Mucosa of rectum (tissue), 2 donors: ENCODE results near the gene R3HDM2.
"Not testable (repeated sequence)": the region's sequence is repeated elsewhere in the genome, so short reads cannot be mapped to it uniquely, and the experiment has no call there.

ENCODE experiments used
- H3K27ac ChIP-seq, 2 donors: one replicate each; pipeline ENCODE4 v1.7.0; 2013; ENCODE audit warnings: inconsistent platforms in 2 of 2, low read depth in 2 of 2, low read length in 2 of 2
- H3K27me3 ChIP-seq, 2 donors: one replicate each; pipeline ENCODE4 v1.7.0; 2013; ENCODE audit warnings: low read length in 2 of 2; ENCODE audit not compliant: control insufficient read depth in 2 of 2, insufficient read depth in 2 of 2
- H3K36me3 ChIP-seq, 2 donors: one replicate each; pipeline ENCODE4 v1.7.0; 2013; ENCODE audit warnings: low read length in 2 of 2; ENCODE audit not compliant: control insufficient read depth in 2 of 2, insufficient read depth in 2 of 2
- H3K4me1 ChIP-seq, 2 donors: one replicate each; pipeline ENCODE4 v1.7.0; 2013; ENCODE audit warnings: low read length in 2 of 2, mild to moderate bottlenecking in 1 of 2; ENCODE audit not compliant: control insufficient read depth in 2 of 2, insufficient read depth in 2 of 2
- H3K4me3 ChIP-seq, 2 donors: one replicate each; pipeline ENCODE4 v1.7.0; 2013; ENCODE audit warnings: low read length in 2 of 2
- H3K9ac ChIP-seq, 2 donors: one replicate each; pipeline ENCODE4 v1.7.0; 2013; ENCODE audit warnings: low read length in 2 of 2, low read depth in 1 of 2, mild to moderate bottlenecking in 1 of 2
- H3K9me3 ChIP-seq, 2 donors: one replicate each; pipeline ENCODE4 v1.7.0; 2013; ENCODE audit warnings: low read length in 2 of 2; ENCODE audit not compliant: control insufficient read depth in 2 of 2
- donor health status: healthy.
- donor health status: Normal muscosa, but diverticular disease.

Gene R3HDM2

DNA sequence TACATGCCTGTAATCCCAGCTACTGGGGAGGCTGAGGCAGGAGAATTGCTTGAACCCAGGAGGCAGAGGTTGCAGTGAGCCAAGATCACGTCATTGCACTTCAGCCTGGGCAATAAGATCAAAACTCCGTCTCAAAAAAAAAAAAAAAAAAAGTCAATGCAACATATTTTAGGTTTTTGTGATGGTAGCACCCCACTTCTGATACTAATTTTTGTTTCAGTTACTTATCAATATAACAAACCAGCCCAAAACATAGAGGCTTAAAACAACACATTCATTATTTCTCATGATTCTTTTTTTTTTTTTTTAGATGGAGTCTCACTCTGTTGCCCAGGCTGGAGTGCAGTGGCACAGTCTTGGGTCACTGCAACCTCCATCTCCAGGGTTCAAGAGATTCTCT is 10.6 kb upstream of the R3HDM2 start:
- not testable (repeated sequence) for H3K9ac ChIP-seq, H3K4me3 ChIP-seq, H3K36me3 ChIP-seq, H3K27ac ChIP-seq, H3K27me3 ChIP-seq, H3K9me3 ChIP-seq, H3K4me1 ChIP-seq

DNA sequence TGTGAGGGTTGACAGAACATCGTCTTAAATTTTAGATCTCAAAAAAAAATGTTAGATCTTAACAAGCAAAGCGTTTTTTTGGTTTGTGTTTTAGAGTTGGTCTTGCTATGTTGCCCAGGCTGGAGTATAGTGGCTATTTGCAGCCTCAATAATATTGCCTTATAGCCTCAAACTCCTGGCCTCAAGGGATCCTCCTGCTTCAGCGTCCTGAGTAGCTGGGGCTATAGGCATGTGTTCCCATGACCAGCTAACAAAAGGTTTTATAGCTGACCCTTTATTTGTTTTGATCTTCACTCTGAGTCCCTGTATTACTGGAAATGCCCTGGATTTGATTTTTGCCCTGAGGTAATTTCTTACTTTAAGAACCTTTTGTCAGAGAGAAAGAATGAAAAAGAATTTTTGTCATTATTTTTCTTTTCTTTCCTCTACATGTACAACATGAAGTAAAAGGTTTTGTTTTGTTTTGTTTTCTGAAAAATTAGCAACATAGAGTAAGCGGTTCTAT is 9.0 kb upstream of the R3HDM2 start:
- Histone ChIP-seq H3K4me1 (no peaks in the 10 kb centered on the region), H3K27ac (no peak overlapping the region), H3K9me3 (no peaks in the 10 kb centered on the region), H3K9ac (no peak overlapping the region), H3K36me3 (no peaks in the 10 kb centered on the region), H3K27me3 (no peaks in the 10 kb centered on the region), H3K4me3 (no peak overlapping the region)

DNA sequence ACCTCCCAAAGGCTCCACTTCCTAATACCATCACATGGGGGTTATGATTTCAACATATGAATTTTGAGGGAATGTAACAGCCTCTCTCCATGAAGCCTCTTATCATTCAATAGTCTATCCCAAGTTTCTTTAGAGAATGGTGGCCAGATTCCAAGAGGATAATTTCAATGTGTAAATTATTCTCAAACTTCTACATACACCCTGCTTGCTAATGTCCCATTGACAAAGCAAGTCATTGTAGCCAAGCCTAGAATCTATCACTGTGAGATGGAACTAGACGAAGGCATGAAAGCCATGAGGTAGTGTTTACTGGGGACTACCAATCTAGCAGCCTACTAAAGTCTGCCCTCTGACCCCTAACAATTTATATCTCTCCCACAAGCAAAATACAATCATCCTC is 7.6 kb upstream of the R3HDM2 start:
- Histone ChIP-seq H3K4me3 (no peak overlapping the region), H3K9ac (no peak overlapping the region), H3K9me3 (no peaks in the 10 kb centered on the region), H3K36me3 (no peaks in the 10 kb centered on the region), H3K27ac (no peak overlapping the region), H3K4me1 (no peaks in the 10 kb centered on the region), H3K27me3 (no peaks in the 10 kb centered on the region)

DNA sequence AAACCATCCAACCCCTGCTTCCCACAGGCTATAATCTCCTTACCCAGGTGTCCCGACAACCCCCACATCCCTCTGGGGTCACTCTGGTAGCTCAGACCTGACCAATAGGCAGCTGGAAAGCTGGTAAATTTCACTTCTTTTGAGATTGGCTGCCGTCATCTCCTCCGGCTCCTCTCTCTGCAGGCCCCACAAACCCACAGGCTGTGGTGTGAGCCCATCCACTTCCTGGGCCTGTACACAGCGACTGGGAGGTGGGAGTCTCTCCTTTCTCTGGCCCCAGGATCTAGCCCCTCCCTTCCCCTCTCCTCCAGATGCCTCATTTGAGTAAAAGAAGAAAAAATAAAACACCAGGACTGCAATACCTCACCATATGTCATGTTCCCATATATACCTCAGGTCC is 4.5 kb upstream of the R3HDM2 start:
- peaks cover 0 to 4% of the 10 kb centered on the region in 2 donors for H3K4me1 ChIP-seq
- H3K36me3 ChIP-seq, result no peaks in the 10 kb centered on the region
- no peaks in the 10 kb centered on the region for H3K27me3 ChIP-seq
- no peak overlapping the region for H3K4me3 ChIP-seq
- no peaks in the 10 kb centered on the region for H3K9me3 ChIP-seq
- H3K27ac ChIP-seq, result no peak overlapping the region
- no peak overlapping the region for H3K9ac ChIP-seq

DNA sequence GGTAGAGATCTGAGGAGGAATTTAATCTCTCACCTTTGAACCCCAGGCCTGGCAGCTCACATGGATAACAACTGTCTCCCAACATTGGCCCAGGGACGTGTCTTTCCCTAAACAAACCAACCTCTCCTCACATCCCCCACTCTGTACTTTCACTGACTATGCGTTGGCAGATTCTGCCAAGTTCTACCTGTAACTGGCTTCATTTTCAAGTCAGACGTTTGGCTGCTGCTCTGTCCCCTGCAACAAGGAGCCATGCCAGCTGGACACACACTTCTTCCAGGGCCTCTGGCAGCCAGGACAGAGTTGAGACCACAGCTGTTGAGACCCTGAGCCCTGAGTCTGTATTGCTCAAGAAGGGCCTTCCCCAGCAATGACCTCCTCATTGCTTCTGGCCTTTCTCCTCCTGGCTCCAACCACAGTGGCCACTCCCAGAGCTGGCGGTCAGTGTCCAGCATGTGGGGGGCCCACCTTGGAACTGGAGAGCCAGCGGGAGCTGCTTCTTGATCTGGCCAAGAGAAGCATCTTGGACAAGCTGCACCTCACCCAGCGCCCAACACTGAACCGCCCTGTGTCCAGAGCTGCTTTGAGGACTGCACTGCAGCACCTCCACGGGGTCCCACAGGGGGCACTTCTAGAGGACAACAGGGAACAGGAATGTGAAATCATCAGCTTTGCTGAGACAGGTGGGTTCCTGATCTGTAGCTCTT is 3.8 kb upstream of the R3HDM2 start, which contains the start of gene INHBC:
INHBC (plus strand) TSS at position 268 of the 707 bp plus-strand sequence; CDS start at position 371, 103 bp downstream.
- Histone ChIP-seq H3K9me3 (no peaks in the 10 kb centered on the region), H3K4me3 (no peak within 1 kb of the TSS), H3K36me3 (no peaks in the 10 kb centered on the region), H3K27me3 (no peaks in the 10 kb centered on the region), H3K9ac (no peak within 1 kb of the TSS), H3K4me1 (peaks cover 0 to 4% of the 10 kb centered on the region in 2 donors), H3K27ac (no peak within 1 kb of the TSS)

DNA sequence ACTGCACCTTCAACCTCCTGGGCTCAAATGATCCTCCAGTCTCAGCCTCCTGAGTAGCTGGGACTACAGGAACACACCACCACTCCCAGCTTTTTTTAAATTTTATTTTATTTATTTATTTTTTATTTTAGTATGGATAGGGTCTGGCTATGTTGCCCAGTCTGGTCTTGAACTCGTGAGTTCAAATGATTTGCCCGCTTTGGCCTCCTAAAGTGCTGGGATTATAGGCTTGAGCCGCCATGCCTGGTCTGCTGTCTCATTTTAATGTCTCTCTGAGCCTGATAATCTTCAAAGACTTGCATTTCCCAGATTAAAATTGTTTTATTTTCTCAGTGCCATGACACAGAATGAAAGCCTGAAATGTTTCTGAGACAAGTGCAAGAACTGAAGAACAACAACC is 2.5 kb upstream of the R3HDM2 start:
- Histone ChIP-seq H3K4me3 (no peak overlapping the region), H3K27me3 (no peaks in the 10 kb centered on the region), H3K9ac (no peak overlapping the region), H3K36me3 (no peaks in the 10 kb centered on the region), H3K9me3 (no peaks in the 10 kb centered on the region), H3K27ac (no peak overlapping the region), H3K4me1 (peaks cover 4 to 9% of the 10 kb centered on the region in 2 donors)

DNA sequence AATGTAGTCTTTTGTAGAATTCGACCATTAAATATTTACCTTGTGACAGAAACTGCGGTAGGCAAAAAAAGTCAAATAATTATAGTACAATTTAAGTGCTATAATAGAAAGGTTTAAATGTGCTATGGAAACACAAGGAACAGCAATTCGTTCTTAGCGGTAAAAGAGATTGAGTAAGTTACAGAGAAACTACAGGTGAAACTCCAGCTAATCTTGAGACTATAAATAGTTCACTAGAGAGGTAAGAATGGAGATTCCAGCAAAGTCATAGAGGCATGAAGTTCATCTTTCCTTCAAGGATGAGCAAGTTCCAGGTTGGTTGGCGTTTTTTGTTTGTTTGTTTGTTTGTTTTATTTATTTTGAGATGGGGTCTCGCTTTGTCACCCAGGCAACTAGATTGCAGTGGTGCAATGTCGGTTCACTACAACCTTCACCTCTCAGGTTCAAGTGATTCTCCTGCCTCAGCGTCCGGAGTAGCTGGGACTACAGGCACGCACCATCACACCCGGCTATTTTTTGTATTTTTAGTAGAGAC is 878 bp upstream of the R3HDM2 start:
- Histone ChIP-seq H3K4me1 (peaks cover 4 to 9% of the 10 kb centered on the region in 2 donors), H3K27ac (peak overlapping the region; percentile 87 to 91), H3K4me3 (peak overlapping the region; percentile 78 to 91), H3K36me3 (no peaks in the 10 kb centered on the region), H3K27me3 (no peaks in the 10 kb centered on the region), H3K9ac (peak overlapping the region; percentile 86 to 91), H3K9me3 (no peaks in the 10 kb centered on the region)

DNA sequence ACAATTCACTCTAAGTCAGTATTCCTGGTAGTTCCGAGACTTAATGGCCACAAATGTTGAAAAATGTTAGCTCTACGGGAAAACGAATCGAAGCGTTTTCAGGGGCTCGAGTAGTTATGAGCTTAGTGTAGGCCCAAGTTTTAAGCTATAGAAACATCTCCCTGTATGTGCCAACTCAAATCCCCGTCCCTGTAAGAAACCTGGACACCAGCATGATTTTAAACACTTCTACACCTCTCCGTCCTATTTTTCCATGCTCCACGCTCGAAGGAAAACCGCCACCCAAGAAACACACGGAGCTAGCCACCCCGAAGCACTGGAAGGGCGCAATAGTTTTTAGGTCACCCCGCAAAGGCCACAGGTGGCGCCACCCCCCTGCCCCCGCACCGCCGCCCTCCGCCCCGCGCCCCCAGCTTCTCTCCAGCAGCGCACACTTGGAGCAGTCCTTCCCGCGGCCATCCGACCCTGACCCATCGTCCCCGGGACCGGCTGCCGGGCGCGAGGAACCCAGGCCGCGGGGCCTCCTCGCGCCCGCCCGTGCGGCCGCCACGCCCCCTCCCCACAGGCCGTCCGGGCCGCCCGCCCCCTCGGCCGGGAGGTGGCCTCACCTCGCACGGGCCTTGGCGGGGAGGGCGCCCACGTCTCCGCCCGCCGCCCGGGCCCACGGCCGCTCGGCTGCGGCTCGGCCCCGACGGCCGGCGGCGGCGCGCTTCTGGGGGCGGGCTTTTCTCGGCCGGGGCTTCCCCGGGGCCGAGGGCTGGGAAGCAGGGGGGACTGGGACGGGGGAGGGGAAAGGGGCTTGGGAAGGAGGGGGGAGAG is 522 bp downstream of the R3HDM2 start:
- H3K4me1 ChIP-seq, result peaks cover 4 to 9% of the 10 kb centered on the region in 2 donors
- no peaks in the 10 kb centered on the region for H3K27me3 ChIP-seq
- H3K4me3 ChIP-seq, result peak overlapping the region; percentile 78 to 91
- peak overlapping the region; percentile 74 to 86 for H3K9ac ChIP-seq
- no peaks in the 10 kb centered on the region for H3K9me3 ChIP-seq
- peaks cover 0 to 3% of the 10 kb centered on the region in 2 donors for H3K36me3 ChIP-seq
- peak overlapping the region; percentile 87 to 91 for H3K27ac ChIP-seq

DNA sequence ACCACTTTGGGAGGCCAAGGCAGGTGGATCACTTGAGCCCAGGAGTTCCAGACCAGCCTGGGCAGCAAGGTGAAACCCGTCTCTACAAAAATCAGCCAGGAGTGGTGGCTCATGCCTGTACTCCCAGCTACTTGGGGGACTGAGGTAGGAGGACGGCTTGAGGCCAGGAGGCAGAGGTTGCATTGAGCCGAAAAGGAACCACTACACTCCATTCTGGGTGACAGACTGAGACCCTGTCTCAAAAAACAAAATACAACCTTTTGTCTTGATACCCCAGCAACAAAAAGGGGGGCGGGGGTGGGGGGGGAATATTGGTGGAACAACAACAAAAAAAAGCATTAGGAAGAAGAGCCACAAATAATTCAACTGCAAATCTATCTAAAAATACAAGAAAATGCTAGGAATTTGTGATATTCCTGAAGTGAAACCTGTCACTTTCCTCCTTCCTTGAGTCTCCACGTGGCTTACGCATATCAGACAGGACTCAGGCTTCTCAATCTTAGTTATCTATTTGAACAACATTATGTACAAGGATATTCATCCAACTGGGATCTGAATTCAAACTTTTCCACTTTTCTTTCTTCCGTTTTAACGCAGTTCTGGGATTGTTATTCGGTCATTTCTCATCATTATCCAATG is 1.3 kb downstream of the R3HDM2 start:
- H3K9ac ChIP-seq, result peak overlapping the region; percentile 74 to 86

More for the DNA sequence above, 1.3 kb downstream of the R3HDM2 start:
- Histone ChIP-seq H3K4me1 (peaks cover 4 to 9% of the 10 kb centered on the region in 2 donors), H3K4me3 (peak overlapping the region; percentile 78 to 84), H3K27me3 (no peaks in the 10 kb centered on the region), H3K27ac (peak overlapping the region; percentile 87 to 91), H3K9me3 (no peaks in the 10 kb centered on the region), H3K36me3 (peaks cover 0 to 3% of the 10 kb centered on the region in 2 donors)
